ENCODE measurements around the gene GNG7. TPM values are rescaled to one million over a fixed set of nuclear protein-coding genes. Genes with fewer than 3 reads are reported as not detected.

GNG7 gene
- total RNA-seq, 1 donor from 2014 or later: 0.96 TPM

DNA sequence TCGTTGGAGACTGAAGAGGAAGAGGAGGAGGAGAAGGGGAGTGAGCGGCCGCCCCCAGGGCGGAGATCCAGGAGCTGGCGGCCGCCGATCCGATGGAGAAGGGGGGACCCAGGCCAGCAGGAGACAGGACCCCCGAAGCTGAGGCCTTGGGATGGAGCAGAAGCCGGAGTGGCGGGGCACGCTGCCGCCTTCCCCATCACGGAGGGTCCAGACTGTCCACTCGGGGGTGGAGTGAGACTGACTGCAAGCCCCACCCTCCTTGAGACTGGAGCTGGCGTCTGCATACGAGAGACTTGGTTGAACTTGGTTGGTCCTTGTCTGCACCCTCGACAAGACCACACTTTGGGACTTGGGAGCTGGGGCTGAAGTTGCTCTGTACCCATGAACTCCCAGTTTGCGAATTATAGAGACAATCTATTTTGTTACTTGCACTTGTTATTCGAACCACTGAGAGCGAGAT, 224.7 kb downstream of the GNG7 start:
- intact Hi-C loops (cut with DNase I): loop anchor here (1.0 to 5.0 kb wide), 3 partner anchors 63 to 150 kb away; no protein-coding TSS in a partner anchor
- H3K4me3 ChIP-seq: peak overlapping the region; percentile 94 to 98
- H3K4me1 ChIP-seq: peaks cover 7 to 16% of the 10 kb centered on the region in 2 donors
- H3K27ac ChIP-seq: peak overlapping the region; percentile 88 to 90
- peaks cover 11 to 15% of the 10 kb centered on the region in 2 donors for H3K36me3 ChIP-seq
- TF ChIP-seq, protein P1, sequence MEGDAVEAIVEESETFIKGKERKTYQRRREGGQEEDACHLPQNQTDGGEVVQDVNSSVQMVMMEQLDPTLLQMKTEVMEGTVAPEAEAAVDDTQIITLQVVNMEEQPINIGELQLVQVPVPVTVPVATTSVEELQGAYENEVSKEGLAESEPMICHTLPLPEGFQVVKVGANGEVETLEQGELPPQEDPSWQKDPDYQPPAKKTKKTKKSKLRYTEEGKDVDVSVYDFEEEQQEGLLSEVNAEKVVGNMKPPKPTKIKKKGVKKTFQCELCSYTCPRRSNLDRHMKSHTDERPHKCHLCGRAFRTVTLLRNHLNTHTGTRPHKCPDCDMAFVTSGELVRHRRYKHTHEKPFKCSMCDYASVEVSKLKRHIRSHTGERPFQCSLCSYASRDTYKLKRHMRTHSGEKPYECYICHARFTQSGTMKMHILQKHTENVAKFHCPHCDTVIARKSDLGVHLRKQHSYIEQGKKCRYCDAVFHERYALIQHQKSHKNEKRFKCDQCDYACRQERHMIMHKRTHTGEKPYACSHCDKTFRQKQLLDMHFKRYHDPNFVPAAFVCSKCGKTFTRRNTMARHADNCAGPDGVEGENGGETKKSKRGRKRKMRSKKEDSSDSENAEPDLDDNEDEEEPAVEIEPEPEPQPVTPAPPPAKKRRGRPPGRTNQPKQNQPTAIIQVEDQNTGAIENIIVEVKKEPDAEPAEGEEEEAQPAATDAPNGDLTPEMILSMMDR (IDR thresholded peaks at IDR 0.05): no peak
- H3K9me3 ChIP-seq: no peaks in the 10 kb centered on the region
- H3K27me3 ChIP-seq: no peaks in the 10 kb centered on the region
- no peak for DNase-seq (ENCODE audit: low spot score in 2 of 2)

DNA sequence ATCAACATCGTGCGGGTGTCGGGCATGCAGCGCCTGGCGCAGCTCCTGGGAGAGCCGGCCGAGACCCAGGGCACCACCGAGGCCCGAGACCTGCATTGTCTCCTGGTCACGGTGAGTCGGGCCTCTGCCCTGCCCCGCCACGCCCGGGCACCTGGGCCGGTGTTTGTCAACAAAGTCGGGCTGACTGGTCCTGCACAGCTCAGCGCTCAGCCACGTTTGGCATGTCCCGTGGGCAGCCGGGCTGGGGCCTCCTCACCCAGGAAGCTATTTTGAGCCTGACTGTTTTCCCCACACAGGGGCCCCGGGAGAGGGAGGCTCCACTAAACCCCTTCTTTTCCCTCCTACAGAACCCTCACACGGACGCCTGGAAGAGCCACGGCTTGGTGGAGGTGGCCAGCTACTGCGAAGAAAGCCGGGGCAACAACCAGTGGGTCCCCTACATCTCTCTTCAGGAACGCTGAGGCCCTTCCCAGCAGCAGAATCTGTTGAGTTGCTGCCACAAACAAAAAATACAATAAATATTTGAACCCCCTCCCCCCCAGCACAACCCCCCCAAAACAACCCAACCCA, 225.3 kb downstream of the GNG7 start:
- peak overlapping the region; percentile 94 to 98 for H3K4me3 ChIP-seq
- H3K4me1 ChIP-seq: peaks cover 7 to 16% of the 10 kb centered on the region in 2 donors
- intact Hi-C loops (cut with DNase I): loop anchor here (2.0 to 5.0 kb wide), 2 partner anchors 64 to 150 kb away; no protein-coding TSS in a partner anchor
- no peaks in the 10 kb centered on the region for H3K9me3 ChIP-seq
- no peaks in the 10 kb centered on the region for H3K27me3 ChIP-seq
- peak in 1 of 2 donors; percentile 81 for DNase-seq (ENCODE audit: low spot score in 2 of 2)
- TF ChIP-seq, protein P1 (IDR thresholded peaks at IDR 0.05): no peak
- H3K27ac ChIP-seq: peak overlapping the region; percentile 88 to 90
- H3K36me3 ChIP-seq: peaks cover 11 to 15% of the 10 kb centered on the region in 2 donors

DNA sequence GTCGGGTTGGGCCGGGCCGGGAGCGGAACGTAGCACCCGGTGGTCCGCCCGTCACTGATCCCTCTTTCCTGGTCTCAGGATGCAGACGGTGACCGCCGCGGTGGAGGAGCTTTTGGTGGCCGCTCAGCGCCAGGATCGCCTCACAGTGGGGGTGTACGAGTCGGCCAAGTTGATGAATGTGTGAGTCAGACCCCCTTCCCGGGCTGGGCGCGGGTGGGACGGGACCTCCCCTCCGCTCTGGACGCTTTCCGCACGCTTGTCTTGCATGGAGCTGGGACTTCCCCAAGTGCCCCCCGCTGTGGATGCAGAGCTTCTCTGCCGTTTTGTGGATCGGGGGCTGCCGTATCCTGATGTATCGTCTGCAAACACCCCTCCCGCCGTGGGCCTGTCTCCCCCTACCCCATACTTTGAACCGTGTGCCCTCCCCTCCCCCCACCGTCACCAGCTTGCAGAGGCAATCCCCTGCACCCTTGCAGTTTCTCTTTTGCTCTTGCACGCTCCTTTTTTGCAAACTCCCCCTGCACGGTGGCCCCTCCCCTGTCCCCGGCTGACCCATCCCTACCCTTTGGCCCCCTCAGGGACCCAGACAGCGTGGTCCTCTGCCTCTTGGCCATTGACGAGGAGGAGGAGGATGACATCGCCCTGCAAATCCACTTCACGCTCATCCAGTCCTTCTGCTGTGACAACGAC, 225.9 kb downstream of the GNG7 start:
- Histone ChIP-seq H3K9me3 (no peaks in the 10 kb centered on the region), H3K4me3 (peak overlapping the region; percentile 94 to 98), H3K27ac (peak overlapping the region; percentile 88 to 90), H3K27me3 (no peaks in the 10 kb centered on the region), H3K4me1 (peaks cover 7 to 16% of the 10 kb centered on the region in 2 donors), H3K36me3 (peaks cover 11 to 15% of the 10 kb centered on the region in 2 donors)
- TF ChIP-seq, protein P1 (IDR thresholded peaks at IDR 0.05): no peak
- peak in 1 of 2 donors; percentile 84 for DNase-seq (ENCODE audit: low spot score in 2 of 2)
- intact Hi-C loops (cut with DNase I): loop anchor here (1.0 to 5.0 kb wide), 3 partner anchors 19 to 151 kb away; no protein-coding TSS in a partner anchor

DNA sequence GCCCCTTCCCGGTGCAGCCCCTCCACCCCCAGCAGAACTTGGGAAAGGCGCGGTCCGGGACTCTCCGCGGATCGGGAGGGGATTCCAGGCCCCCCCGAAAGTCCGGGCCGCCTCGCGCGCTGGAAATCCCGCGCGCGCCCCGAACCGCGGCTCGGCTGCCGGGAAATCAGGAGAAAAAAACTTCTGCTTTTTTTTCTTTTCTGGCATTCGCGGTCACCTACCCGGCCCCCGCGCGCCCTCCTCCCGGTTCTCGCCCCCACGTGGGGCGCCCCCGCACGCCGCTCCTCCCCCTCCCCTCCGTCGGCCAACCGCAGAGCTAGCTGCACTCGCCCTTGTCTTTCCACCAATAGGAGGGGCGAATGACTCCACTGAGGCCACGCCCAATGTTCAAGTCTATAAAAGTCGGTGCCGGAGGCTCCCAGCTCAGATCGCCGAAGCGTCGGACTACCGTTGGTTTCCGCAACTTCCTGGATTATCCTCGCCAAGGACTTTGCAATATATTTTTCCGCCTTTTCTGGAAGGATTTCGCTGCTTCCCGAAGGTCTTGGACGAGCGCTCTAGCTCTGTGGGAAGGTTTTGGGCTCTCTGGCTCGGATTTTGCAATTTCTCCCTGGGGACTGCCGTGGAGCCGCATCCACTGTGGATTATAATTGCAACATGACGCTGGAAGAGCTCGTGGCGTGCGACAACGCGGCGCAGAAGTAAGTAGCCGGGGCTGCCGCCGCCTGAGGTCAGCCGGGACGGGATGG, 226.6 kb downstream of the GNG7 start, which contains the start of gene GADD45B:
Gene GADD45B (plus strand): TSS at position 426 of the 749 bp plus-strand sequence. CDS start 232 bp downstream, at position 658.
- peaks cover 3 to 16% of the 10 kb centered on the region in 2 donors for H3K4me1 ChIP-seq
- intact Hi-C loops (cut with DNase I): loop anchor here (1.0 to 5.0 kb wide), 6 partner anchors 19 to 151 kb away; no protein-coding TSS in a partner anchor
- no peaks in the 10 kb centered on the region for H3K9me3 ChIP-seq
- peak; percentile 89 to 99 for DNase-seq (ENCODE audit: low spot score in 2 of 2)
- H3K27me3 ChIP-seq: no peaks in the 10 kb centered on the region
- peaks cover 11 to 15% of the 10 kb centered on the region in 2 donors for H3K36me3 ChIP-seq
- H3K27ac ChIP-seq: peak within 1 kb of the TSS; percentile 88 to 95
- peak within 1 kb of the TSS; percentile 94 to 98 for H3K4me3 ChIP-seq
- TF ChIP-seq, protein P1 (IDR thresholded peaks at IDR 0.05): peak in 1 of 3 experiments; percentile 19
